Memory B cell (primary cell): Measurements from ENCODE around the gene HERC2.
A peak's percentile ranks its signal among the peaks of the same experiment; 100 is the strongest.
"Not testable (repeated sequence)": the region's sequence is repeated elsewhere in the genome, so short reads cannot be mapped to it uniquely, and the experiment has no call there.

Source experiments
- ATAC-seq: fragments of 150-1000 bp; cut with Tn5 transposase; 2 replicates; pipeline ENCODE4 v1.10.0; 2021; ENCODE audit warnings: low read depth, mild to moderate bottlenecking, moderate library complexity
- DNase-seq, 2 donors: peaks; one replicate each; pipeline ENCODE4 v3.0.0; 2022; ENCODE audit warnings: low spot score in 2 of 2
- H3K27ac Mint-ChIP-seq: one replicate; pipeline ENCODE4 v1.8.0; 2022; ENCODE audit warnings: mild to moderate bottlenecking, moderate library complexity, mixed read lengths
- H3K27me3 Mint-ChIP-seq: one replicate; pipeline ENCODE4 v1.8.0; 2022; ENCODE audit warnings: mixed read lengths
- H3K36me3 Mint-ChIP-seq: one replicate; pipeline ENCODE4 v1.8.0; 2022; ENCODE audit warnings: mild to moderate bottlenecking, mixed read lengths
- H3K4me1 Mint-ChIP-seq: one replicate; pipeline ENCODE4 v1.8.0; 2022; ENCODE audit warnings: mixed read lengths
- H3K4me3 Mint-ChIP-seq: one replicate; pipeline ENCODE4 v1.8.0; 2022; ENCODE audit warnings: mild to moderate bottlenecking, moderate library complexity, mixed read lengths
- H3K9me3 Mint-ChIP-seq: one replicate; pipeline ENCODE4 v1.8.0; 2022; ENCODE audit warnings: mixed read lengths

The HERC2 gene

DNA sequence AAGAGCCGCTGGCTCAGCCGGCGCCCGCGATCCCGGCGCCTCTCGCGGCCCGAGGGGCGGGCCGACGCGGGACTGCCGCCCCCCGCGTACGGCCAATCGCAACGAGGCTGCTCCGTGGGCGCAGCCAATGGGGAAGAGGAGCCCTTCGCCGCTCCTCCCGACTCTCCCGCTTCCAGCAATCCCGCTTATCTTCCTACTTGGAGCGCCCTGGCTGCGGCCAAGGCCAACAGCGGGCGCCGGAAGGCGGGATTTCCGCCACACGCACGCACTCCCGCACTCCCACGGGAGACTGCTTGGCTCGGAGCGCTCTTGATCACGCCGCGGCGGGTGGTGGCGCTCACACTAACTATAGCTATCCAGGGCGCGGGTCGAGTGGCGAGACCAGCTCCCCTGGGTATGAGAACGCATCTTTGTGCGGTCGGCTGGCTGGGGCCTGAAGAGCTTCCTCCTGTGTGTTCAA is at the start of gene HERC2:
HERC2 (minus strand) TSS at position 51 of the 460 bp plus-strand sequence. CDS start 746 bp downstream, outside the sequence.
- not testable (repeated sequence) for ATAC-seq, H3K4me1 Mint-ChIP-seq, H3K27me3 Mint-ChIP-seq, H3K9me3 Mint-ChIP-seq, DNase-seq, H3K36me3 Mint-ChIP-seq
- Mint-ChIP-seq H3K27ac (peak within 1 kb of the TSS; percentile 94), H3K4me3 (peak within 1 kb of the TSS; percentile 97)

- ATAC-seq, H3K27me3 Mint-ChIP-seq, H3K4me1 Mint-ChIP-seq, H3K27ac Mint-ChIP-seq, DNase-seq, H3K36me3 Mint-ChIP-seq, H3K4me3 Mint-ChIP-seq, H3K9me3 Mint-ChIP-seq: not testable (repeated sequence)
Observed at GRCh38 chr15:28365502-28365901, 43.5 kb upstream of the HERC2 start.

GRCh38 chr15:28357984-28358383 is 36.0 kb upstream of the HERC2 start, which contains the start of gene GOLGA6L24:
TSS of gene GOLGA6L24 (minus strand) at chr15:28358084. CDS start at chr15:28358023, 61 bp downstream.
- not testable (repeated sequence) for H3K4me1 Mint-ChIP-seq, H3K4me3 Mint-ChIP-seq, H3K27me3 Mint-ChIP-seq, ATAC-seq, H3K36me3 Mint-ChIP-seq, H3K27ac Mint-ChIP-seq, H3K9me3 Mint-ChIP-seq, DNase-seq

- H3K4me1 Mint-ChIP-seq, H3K9me3 Mint-ChIP-seq, ATAC-seq, H3K27me3 Mint-ChIP-seq, H3K36me3 Mint-ChIP-seq, DNase-seq: not testable (repeated sequence)
- Mint-ChIP-seq H3K4me3 (peak overlapping the region; percentile 97), H3K27ac (peak overlapping the region; percentile 94)
Observed at GRCh38 chr15:28321358-28322078, 461 bp downstream of the HERC2 start.

DNA sequence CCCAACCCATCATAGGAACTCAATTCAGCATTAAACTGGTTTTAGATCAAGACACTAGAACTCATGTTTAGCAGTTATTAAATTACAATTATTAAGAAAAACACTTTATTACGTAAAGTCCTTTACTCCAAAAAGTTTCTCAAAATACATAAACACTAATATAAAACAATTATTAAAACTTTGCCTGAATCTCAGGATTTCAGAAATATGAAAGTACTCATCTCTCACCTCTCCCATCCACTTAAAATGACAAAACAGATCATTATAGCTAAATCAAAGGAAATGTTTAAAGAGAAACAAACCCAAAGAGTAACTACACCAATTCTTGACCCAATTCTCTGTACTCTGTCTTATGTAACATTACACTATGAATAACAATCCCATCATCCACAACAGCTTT is 2.3 kb downstream of the HERC2 start:
- not testable (repeated sequence) for H3K27me3 Mint-ChIP-seq, H3K9me3 Mint-ChIP-seq, H3K36me3 Mint-ChIP-seq, ATAC-seq, H3K27ac Mint-ChIP-seq, DNase-seq, H3K4me1 Mint-ChIP-seq, H3K4me3 Mint-ChIP-seq

- peaks cover 10% of the 10 kb centered on the region for H3K36me3 Mint-ChIP-seq
- H3K27ac Mint-ChIP-seq, H3K27me3 Mint-ChIP-seq, H3K4me1 Mint-ChIP-seq, H3K4me3 Mint-ChIP-seq, DNase-seq, ATAC-seq, H3K9me3 Mint-ChIP-seq: not testable (repeated sequence)
Observed at GRCh38 chr15:28318828-28319227, 3.2 kb downstream of the HERC2 start.

DNA sequence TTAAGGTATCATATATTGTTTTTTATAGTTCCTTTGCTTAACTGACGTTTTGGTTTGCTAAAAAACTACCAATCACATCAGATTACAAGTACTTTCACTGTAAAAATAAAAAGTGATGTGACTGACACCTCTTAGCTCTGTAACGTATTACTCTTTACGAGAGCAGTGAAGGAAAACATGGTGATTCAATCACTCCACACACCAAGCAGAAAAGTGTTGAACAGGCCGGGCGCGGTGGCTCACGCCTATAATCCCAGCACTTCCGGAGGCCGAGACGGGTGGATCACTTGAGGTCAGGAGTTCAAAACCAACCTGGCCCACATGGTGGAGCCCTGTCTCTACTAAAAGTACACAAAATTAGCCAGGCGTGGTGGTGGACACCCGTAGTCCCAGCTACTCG is 3.9 kb downstream of the HERC2 start:
- H3K36me3 Mint-ChIP-seq: peaks cover 13% of the 10 kb centered on the region
- not testable (repeated sequence) for ATAC-seq, H3K27ac Mint-ChIP-seq, H3K4me3 Mint-ChIP-seq, H3K27me3 Mint-ChIP-seq, H3K9me3 Mint-ChIP-seq, H3K4me1 Mint-ChIP-seq, DNase-seq

GRCh38 chr15:28316958-28317357 is 5.0 kb downstream of the HERC2 start:
- H3K9me3 Mint-ChIP-seq, H3K4me3 Mint-ChIP-seq, H3K27me3 Mint-ChIP-seq: not testable (repeated sequence)

DNA sequence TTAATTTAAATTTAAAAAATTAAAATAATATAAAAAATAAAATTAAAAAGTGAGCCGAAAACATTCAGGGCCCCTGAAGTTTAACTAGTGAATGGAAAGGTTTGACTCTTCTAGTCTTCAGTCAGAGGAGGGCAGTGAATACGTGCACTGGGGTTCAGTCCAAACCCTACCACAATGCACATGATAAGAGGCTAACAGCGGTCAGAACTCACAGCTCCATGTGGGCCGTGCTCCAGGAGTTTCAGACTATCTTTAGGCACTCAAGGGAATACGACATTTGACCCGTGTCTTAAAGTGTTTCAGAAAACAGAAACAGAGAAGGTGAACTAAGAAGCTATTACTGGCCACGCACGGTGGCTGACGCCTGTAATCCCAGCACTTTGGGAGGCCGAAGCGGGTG is 11.5 kb downstream of the HERC2 start:
- H3K27ac Mint-ChIP-seq, H3K4me1 Mint-ChIP-seq, ATAC-seq, H3K27me3 Mint-ChIP-seq, H3K4me3 Mint-ChIP-seq, DNase-seq, H3K9me3 Mint-ChIP-seq: not testable (repeated sequence)
- H3K36me3 Mint-ChIP-seq: peaks cover 21% of the 10 kb centered on the region

More at GRCh38 chr15:28316958-28317357, 5.0 kb downstream of the HERC2 start:
- H3K36me3 Mint-ChIP-seq: peaks cover 13% of the 10 kb centered on the region
- not testable (repeated sequence) for H3K4me1 Mint-ChIP-seq, H3K27ac Mint-ChIP-seq, DNase-seq, ATAC-seq

DNA sequence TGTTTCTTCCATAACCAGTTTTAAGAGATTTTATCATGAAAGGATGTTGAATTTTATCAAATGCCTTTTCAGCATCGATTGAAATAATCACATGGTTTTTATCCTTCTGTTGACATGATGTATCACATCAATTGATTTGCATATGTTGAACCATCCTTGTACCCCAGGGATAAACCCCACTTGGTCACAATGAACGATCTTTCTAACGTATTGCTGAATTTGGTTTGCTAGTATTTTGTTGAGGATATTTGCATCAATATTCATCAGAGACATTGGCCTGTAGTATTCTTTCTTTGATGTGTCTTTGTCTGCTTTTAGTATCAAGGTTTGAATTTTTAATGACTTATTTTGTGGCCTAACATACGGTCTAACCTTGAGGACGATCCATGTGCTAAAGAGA is 13.3 kb downstream of the HERC2 start:
- H3K27ac Mint-ChIP-seq, H3K27me3 Mint-ChIP-seq, DNase-seq, ATAC-seq, H3K4me3 Mint-ChIP-seq, H3K4me1 Mint-ChIP-seq, H3K9me3 Mint-ChIP-seq: not testable (repeated sequence)
- peaks cover 13% of the 10 kb centered on the region for H3K36me3 Mint-ChIP-seq

GRCh38 chr15:28305700-28306099 is 16.3 kb downstream of the HERC2 start:
- H3K36me3 Mint-ChIP-seq: peaks cover 11% of the 10 kb centered on the region
- not testable (repeated sequence) for DNase-seq, H3K4me1 Mint-ChIP-seq, H3K27ac Mint-ChIP-seq, ATAC-seq, H3K4me3 Mint-ChIP-seq, H3K27me3 Mint-ChIP-seq, H3K9me3 Mint-ChIP-seq

DNA sequence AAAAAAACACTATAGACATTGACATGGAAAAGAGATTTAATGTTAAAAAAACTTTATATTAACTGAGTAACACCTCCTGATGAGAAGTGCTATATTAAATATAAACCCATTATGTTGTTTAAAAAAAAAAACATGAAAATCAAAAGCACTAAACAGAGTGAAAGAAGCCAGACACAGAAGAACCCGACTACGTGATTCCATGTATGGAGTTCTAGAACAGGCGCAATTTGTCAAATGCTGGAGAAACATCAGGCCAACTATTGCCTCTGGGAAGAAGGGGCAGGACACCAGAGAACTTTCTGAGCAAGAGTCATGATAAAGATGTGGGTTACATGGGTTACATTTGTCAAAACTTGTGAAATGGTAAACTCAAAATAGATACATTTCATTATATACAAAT is 24.5 kb downstream of the HERC2 start:
- not testable (repeated sequence) for H3K27ac Mint-ChIP-seq, H3K27me3 Mint-ChIP-seq, H3K36me3 Mint-ChIP-seq, DNase-seq, ATAC-seq, H3K9me3 Mint-ChIP-seq, H3K4me3 Mint-ChIP-seq, H3K4me1 Mint-ChIP-seq

GRCh38 chr15:28296814-28297213 is 25.2 kb downstream of the HERC2 start:
- not testable (repeated sequence) for H3K9me3 Mint-ChIP-seq, DNase-seq, H3K27me3 Mint-ChIP-seq, H3K27ac Mint-ChIP-seq, H3K4me3 Mint-ChIP-seq, ATAC-seq, H3K4me1 Mint-ChIP-seq
- peaks cover 13% of the 10 kb centered on the region for H3K36me3 Mint-ChIP-seq

GRCh38 chr15:28295009-28295563 is 26.9 kb downstream of the HERC2 start:
- not testable (repeated sequence) for DNase-seq, H3K9me3 Mint-ChIP-seq, H3K4me3 Mint-ChIP-seq, ATAC-seq, H3K27ac Mint-ChIP-seq, H3K4me1 Mint-ChIP-seq, H3K27me3 Mint-ChIP-seq
- H3K36me3 Mint-ChIP-seq: peaks cover 26% of the 10 kb centered on the region
